HG02852 (cell line): Measurements from ENCODE around the gene ABHD13.
"Not testable (repeated sequence)": the region's sequence is repeated elsewhere in the genome, so short reads cannot be mapped to it uniquely, and the experiment has no call there.

ENCODE experiments used
- ATAC-seq: cut with Tn5 transposase; IDR thresholded peaks from one replicate; pipeline ENCODE4 v1.9.1; 2021; ENCODE audit warnings: mild to moderate bottlenecking, moderate library complexity; ENCODE audit not compliant: unreplicated experiment

ABHD13 gene

GRCh38 chr13:108223687-108224503, 5.7 kb downstream of the ABHD13 start:
- ATAC-seq: no peak

GRCh38 chr13:108225440-108225839, 7.2 kb downstream of the ABHD13 start:
- ATAC-seq: peak; percentile 60

GRCh38 chr13:108226184-108226583, 8.0 kb downstream of the ABHD13 start:
- peak; percentile 38 for ATAC-seq

- ATAC-seq: peak; percentile 37
Observed at GRCh38 chr13:108227651-108228272, 9.6 kb downstream of the ABHD13 start.

GRCh38 chr13:108230377-108230776, 12.2 kb downstream of the ABHD13 start:
- no peak for ATAC-seq

GRCh38 chr13:108249150-108249549, 31.0 kb downstream of the ABHD13 start:
- ATAC-seq: peak; percentile 93

GRCh38 chr13:108257248-108257647, 39.1 kb downstream of the ABHD13 start:
- no peak for ATAC-seq

GRCh38 chr13:108263621-108264355, 45.6 kb downstream of the ABHD13 start:
- ATAC-seq: no peak

- no peak for ATAC-seq
Observed at GRCh38 chr13:108266321-108266990, 48.3 kb downstream of the ABHD13 start.

GRCh38 chr13:108267347-108267746, 49.2 kb downstream of the ABHD13 start:
- no peak for ATAC-seq

GRCh38 chr13:108267855-108268254, 49.7 kb downstream of the ABHD13 start:
- ATAC-seq: not testable (repeated sequence)

- peak; percentile 11 for ATAC-seq
Observed at GRCh38 chr13:108268466-108269112, 50.4 kb downstream of the ABHD13 start.

GRCh38 chr13:108269601-108270328, 51.6 kb downstream of the ABHD13 start, which contains the start of gene TNFSF13B:
Gene TNFSF13B, plus strand, starts transcription at chr13:108269718. Its CDS starts 178 bp downstream, at chr13:108269896.
- ATAC-seq: peak; percentile 67

- peak; percentile 11 for ATAC-seq
Observed at GRCh38 chr13:108270442-108270841, 52.2 kb downstream of the ABHD13 start.

- ATAC-seq: no peak
Observed at GRCh38 chr13:108272333-108272732, 54.1 kb downstream of the ABHD13 start.

GRCh38 chr13:108273429-108274118, 55.4 kb downstream of the ABHD13 start:
- ATAC-seq: no peak

- ATAC-seq: no peak
Observed at GRCh38 chr13:108274718-108275117, 56.5 kb downstream of the ABHD13 start.

GRCh38 chr13:108276060-108276459, 57.9 kb downstream of the ABHD13 start:
- ATAC-seq: no peak

GRCh38 chr13:108278466-108278865, 60.3 kb downstream of the ABHD13 start:
- no peak for ATAC-seq
